HuH-7 (cell line): ENCODE measurements around the gene MYEOV.

ENCODE experiments used
- DNase-seq: peaks from one replicate; pipeline ENCODE4 v3.0.0; 2011; ENCODE audit warnings: low spot score

Gene MYEOV

DNA sequence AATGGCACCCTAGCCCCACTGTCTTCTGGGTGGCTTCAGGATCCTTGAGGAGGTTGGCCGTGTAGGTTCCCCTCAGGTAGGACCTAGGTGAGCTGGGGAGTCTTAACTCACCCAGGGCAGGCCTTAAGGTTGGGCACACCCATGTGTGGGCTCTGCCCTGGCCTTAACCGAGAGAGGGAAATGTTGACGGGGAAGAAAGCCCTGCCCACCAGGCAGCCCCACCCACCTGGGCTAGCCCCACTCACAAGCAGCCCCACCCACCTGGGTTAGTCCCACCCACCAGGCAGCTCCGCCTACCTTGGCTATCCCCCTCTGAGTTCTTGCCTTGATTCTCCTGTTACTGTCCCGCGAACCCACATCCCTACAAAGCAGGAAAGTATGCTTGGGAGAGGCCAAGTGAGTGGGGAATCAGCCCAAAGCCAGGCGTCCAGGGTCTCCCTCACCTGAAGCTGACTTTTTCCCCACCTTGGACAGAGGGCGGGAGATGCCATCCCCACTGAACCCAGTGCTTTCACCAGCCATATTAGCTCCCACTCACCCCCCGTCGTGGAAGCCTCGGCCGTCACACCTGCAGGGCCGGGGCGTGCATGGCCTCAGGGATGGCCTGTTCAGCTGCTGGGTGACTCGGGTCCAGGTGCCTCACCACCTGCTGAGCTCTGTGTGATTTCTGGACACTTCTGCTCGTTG is at the start of gene MYEOV:
MYEOV (plus strand) TSS at position 337 of the 687 bp plus-strand sequence. CDS start 1,200 bp downstream, outside the sequence.
- DNase-seq: peak; percentile 95

DNA sequence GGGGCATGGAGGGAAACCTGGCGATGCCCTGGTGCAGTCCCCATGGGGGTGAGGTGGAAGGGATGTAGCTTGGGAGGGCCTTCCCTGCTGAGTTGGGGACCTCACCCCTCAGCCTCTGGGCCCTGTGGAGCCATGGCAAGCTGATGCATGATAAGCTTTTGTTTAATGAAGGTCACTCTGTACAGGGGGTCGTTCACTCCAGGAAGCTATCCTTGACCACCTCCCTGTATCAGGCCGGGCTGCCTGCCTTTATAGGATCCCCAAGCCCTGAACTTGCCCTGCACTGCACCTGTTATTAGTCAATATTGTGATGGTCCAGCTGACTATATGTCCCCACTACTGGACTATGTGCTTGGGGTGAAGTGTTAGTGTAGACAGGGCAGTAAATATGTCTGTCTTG is 49.7 kb upstream of the MYEOV start:
- DNase-seq: no peak

DNA sequence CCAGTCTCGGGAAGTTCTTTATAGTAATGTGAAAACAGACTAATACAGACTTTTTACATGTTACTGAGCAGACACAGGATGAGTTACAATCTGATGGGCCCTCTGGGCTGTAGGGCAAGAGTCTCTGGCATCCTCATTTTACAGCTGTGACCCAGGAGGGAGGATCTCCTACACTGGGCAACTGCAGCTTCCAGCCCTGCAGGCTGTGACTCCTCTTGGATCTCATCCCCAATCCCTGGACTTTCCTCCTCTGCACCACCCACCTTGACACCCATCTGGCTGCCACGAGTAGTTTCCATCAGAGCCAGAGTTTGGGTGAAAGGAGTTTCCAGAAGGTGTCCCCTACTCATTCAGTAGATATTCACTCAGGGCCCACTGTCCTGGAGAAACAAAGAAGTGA is 48.9 kb upstream of the MYEOV start:
- no peak for DNase-seq

DNA sequence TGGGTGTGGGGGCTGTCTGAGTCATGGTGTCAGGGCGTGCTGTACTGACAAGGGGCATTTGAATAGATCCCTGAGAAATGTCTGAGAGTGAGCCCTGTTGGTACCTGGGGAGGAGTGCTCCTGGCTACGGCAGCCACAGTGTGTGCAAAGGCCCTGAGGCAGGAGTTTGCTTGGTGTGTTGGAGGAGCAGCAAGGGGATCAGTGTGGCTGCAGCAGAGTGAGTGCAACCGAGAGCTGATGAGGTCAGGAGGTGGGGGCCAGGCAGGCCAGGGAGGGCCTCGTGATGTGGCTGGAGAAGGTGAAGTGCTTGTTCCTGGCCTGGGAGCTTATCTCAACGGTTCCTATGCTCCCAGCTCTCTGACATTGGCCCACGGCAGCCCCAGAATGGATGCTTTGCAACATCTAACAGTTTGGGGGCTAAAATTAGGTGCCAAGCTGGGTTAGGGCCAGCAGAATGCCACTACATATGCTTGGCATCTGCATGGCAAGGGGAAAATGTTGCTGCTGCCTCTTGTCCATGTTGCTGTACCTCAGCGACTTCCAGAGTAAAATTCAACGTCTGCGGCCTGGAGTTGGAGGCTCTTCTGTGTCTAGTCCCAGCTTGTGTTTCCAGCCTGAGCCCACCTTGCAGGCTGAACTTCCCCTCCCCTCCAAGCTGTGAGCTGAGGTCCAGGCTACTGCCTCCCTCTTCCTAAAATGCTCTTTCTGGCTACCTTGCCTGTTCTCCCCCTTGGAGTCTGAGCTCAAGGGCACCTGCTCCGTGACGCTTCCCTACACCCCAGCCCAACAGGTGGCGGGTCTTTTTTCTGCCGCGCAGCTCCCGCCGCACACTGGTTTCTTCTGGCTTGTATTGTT is 48.2 kb upstream of the MYEOV start:
- no peak for DNase-seq

DNA sequence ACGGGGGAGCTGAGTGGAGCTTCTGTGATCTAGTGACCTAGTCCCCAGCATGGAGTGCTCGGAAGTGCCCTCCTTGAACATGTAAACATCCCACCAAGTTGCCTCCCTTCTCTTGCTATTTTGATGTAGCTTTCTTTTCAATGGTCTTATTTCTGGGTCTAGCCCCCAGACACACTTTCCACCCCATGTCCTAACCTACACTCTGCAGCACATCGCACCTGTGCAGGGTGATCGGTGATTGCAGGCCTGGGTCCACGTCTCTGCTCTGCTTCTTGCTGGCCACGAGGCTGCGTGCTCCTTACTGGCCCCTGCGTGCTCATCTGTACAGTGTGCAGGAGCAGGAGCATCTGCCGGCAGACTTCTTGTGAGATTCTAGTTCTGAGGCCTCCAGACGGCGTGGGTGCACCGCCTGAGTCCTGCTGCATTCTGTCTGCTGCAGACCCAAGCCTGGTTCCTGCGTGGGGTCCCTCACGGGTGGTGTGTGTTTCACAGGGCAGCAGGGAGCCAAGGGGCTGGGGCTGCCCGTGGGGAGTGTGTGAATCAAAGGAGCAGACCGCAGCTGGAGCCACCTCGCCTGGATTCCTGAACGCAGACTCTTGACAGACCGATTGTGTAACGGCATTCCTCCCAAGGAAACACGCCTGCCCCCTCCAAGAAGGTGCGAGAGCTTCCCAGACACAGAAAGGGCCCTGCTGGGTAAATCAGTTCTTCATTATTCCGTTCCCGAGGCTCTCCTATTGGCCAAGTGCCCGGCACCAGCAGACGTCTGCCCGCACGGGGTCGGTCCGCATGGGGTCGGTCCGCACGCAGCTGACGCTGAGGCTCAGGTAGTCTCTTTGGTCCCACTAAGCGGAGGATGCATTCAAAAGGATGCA is 44.4 kb upstream of the MYEOV start:
- DNase-seq: no peak

DNA sequence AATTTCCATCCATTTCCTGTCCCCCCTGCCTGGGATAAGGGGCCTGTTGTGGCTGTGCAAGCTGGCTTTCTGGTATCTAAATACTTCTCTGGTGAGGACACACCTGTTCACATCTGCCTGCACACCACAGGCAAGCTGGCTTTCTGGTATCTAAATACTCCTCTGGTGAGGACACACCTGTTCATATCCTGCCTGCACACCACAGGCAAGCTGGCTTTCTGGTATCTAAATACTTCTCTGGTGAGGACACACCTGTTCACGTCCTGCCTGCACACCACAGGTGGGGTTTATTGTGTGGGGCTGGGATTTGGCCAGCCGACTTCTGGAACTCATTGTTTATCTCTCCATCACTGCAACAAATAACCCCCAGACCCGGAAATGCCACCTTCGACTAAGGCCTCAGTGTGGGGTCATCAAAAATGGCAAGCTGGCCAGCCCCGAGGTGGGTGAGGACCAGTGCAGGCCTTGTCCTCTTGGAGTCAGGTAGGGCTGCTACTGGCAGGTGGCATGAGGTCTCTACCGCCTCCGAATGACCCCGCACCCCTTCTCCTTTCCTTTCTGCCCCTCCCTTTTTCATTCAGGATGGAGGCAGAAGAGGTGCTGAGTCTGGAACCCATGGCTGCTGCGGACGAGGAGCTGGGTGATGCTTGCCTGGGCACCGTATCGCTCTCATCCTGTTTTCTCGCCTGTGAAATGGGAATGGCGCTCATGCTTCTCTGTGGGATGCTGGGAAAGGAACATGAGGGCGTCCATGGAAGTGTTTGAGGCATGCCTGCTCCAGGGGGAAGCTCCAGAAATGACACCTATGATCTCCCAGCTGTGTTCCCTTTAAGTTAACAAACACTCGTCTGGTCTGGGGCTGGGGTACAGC is 43.5 kb upstream of the MYEOV start:
- no peak for DNase-seq

DNA sequence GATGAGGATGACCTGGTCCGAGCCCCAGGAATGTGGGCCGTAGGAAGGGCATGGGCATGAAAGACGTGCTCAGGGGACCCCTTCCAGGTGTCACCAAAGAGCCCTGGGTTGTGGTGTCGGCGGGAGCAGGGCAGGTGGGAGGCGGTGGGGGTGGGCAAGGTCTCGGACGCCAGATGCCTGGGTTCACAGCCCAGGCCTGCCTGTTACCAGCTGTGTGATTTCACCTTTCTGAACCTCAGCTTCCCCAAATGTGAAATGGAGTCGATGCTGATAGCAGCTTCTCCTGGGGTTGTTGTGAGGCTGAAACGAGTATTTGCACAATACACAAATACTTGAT is 42.9 kb upstream of the MYEOV start:
- DNase-seq: no peak

DNA sequence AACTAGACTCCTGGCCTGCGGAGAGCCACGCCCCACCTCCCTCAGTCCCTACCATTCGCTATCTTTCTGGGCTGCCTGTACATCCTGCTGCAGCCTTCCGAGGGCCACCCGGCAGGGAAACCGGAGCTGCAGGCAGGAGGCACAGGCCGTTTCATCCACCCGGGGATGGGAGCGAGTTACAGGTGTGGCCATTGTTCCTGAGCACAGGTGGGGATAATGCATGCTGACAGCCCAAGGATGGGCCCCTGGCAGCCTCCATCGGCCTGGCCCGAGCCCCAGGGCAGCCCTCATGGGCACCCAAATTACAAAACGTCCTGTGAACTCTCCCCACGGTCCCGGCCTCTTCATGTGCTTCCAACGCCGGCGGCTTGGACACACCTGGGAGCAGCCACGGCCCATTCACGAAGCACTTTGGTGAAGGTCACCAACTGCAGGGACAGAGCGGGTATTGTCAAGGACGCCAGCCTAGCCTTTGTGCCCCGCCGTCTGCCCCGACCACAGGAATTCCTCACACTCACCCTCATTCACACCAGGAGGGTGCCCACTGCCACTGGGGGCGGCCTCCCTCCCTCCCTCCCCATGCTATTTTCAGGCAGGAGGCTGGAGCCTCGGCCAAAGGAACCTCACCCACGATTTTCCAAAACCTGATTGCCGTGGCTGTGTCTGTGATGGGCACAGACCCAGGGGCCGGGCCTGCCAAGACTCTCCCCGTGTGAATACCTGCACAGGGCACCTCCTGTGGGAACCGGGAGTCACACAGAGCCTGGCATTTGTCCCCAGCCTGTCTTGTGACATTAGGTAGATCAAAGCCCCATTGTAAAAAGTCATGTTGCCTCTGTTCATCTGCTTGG is 42.1 kb upstream of the MYEOV start:
- no peak for DNase-seq

DNA sequence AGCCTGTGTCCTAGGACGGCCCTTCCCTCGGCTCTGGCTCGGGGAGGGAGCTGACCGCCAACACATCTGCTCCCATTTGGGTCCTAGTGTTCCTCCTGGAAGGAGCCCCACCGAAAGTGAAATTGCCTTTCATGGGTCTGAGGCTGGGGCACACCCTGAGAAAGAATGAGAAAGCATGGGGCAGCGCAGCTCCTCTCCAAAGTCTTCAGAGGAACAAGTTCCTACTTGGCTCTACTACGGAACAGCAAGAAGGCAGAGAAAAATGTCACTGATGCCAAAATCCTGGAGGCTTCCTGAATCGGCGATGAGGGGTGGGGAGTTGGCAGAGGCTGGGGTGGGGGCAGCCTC is 41.5 kb upstream of the MYEOV start:
- DNase-seq: no peak

DNA sequence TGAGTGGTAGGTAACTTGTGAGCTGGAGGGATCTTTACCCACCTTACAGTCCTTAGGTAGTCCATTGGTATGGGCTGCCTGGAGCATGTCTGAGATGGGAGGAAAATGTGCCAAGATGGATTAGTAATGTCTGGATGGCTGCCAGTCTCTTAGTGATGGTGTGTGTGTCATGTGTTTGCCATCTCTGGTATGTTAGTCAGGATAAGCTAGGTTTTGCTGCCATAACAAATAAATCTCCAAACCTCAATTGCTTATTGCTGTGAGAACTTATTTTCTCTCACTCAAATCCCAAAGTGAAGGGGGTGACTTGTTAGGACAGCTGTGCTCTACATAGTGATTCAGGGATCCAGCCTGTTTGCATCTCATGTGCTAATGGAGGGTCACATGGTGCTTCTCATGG is 40.9 kb upstream of the MYEOV start:
- no peak for DNase-seq

DNA sequence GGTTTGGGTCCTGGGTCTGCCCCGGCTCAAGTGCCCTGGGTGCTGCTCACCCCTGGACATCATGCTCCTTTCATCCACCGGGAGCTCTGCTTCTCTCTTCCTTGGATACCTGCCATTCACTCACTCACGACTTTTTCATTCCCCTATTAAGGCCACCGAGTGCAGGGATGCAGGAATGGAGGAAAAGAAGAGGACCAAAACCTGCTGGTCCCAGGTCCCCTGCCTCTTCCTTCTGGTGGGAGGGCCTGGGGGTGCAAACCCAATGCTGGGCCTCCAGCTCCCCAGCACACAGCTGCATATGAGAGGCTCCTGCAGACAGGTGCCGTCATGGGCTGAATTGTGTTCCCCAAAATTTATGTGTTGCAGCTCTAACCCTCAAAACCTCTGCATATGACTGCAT is 36.8 kb upstream of the MYEOV start:
- DNase-seq: no peak

DNA sequence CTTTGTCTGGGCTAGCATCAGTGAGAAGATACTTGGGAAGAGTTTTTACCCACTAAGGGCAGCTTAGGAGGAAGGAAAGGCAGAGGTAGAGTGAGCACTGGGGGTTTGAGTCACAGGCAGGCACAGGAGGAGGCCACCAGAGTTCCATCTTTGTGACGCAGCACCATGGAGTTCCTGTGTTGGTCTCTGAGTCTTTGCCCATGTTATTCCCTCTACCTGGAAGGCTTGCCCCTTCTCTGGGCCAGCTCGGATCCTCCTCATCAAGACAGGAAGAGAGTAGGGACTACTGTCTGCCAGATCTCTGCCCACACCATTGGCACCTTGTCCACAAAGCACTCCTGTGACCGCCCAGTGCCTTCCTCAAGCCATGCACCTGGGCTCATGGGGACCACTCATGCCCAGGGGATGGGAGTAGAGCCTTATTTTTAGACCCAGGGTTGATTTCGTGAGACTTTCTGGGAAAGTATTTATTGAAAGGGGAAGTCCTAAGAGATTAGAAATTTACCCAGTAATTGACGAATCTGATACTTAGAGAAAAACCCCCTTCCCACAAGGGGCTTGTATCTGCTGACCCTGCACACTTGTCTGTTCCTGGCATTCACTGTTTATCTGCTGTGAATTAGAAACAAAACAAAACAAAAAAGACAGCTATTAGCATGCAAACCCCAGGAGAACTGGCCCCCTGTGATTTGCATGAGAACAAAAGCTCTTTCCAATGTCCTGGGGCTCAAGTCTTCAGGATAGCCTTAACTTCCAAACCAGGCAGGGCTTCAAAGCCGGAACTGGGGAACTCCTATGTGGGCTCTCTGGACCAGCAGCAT is 35.9 kb upstream of the MYEOV start:
- no peak for DNase-seq

DNA sequence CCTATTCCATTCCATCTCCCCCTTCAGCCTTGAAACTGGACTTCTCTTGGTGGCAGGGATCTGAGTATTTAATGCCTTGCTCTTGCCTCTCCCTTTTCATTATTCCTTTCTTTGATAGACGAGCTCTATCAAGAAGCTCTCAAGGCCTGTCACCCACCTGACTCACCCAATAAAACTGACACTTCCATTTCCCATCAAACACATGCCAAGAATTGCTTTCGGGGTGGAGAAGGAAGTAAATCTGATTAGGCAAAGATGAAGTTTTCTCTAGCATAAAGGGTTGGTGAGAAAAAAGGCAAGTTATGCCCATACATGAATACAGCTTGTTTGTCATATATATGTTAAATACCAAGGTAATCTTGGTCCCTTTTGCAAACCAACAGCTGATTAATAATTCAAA is 34.9 kb upstream of the MYEOV start:
- no peak for DNase-seq

DNA sequence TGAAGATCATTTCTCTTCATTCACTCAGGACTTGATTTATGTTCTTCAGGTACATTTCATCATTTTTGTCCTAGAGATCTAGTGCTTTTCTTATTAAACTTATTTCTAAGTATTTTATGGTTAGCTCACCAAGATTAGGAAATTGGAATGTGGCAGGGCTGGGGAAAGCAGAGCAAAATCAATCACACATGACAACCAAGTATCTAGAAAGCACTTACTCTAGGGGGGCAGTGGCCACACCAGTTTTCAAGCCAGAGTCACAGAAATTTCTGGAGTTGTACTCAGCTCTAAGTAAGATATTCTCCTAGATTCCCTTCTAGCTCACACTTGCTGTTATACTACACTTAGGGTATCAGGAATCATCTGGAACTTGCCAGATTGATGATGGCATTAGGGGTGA is 33.3 kb upstream of the MYEOV start:
- no peak for DNase-seq

DNA sequence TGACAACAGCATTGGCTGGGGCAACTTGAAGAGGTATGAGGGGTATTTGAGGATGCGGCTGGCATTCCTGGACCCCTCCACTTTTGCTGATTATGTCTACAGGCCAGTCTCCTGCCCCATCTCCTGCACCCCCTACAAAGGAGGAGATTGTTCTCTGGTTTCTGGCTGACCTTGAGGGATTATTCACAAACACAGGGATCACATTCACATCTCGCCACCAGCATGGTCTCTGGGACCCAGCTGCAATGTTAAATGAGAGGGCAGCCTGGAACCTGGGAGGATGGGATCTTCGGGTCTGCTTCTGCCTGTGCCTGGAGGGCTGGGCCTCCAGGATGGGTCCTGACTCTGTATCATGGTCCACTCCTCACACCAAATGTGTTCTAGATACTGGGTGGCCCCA is 32.8 kb upstream of the MYEOV start:
- no peak for DNase-seq

DNA sequence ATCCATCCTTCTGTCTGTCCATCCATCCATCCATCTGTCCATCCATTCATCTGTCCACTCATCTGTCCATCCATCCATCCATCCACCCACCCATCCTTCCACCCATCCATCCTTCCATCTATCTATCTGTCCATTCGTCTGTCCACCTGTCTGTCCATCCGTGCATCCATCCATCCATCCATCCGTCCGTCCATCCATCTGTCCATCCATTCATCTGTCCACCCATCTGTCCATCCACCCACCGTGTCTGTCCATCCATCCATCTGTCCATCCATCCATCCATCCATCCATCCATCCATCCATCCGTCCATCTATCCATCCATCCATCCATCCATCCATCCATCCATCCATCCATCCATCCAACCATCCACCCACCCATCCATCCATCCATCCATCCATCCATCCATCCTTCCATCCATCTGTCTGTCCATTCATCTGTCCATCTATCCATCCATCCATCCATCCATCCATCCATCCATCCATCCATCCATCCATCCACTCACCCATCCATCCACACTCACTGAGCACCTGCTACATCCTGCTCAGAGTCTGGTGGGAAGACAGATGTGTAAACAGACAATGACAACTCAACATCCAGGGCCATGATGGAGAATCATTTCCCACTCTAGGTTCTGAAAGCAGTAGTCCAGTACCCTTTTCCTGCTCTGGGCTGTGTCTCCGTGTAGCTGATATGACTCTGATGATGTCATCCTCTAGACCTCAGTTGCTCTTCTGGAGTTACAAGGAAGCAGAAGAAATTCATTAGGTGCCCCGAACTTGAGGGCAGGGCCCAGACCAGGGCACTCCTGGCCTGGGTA is 30.8 kb upstream of the MYEOV start:
- no peak for DNase-seq

DNA sequence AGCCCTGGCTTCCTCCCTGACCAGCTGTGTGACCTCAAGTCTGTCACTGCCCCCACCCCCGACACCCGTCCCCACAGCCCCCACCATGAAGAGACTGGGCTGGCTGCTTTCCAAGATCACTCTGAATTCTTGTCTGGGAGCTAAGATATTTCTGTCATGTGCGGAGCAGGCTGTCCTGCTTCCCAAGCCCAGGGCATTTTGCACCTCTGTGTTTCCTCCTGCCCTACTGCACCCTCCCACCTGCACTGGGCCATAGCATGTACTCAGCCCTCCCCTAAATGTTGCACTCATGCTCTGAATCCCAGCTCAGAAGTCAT is 30.3 kb upstream of the MYEOV start:
- no peak for DNase-seq

DNA sequence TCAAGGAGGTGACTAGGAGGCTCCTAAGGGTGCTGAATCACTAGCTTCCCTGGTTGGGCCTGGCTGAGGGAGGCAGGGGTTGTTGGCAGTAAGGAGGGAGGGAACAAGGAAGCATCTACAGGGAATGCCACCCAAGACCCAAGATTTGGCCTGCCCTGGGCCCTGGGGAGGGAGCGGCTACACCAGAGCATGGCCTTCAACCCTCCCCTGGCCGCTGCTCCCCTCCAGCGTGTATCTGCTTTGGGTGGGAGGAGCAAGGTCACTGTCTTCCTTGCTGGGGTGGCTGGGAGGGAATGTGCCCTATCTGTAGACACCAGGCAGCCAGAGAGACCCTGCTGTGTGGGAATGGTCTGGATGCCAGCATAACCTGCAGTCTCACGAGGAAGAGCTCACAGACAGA is 29.5 kb upstream of the MYEOV start:
- DNase-seq: no peak

DNA sequence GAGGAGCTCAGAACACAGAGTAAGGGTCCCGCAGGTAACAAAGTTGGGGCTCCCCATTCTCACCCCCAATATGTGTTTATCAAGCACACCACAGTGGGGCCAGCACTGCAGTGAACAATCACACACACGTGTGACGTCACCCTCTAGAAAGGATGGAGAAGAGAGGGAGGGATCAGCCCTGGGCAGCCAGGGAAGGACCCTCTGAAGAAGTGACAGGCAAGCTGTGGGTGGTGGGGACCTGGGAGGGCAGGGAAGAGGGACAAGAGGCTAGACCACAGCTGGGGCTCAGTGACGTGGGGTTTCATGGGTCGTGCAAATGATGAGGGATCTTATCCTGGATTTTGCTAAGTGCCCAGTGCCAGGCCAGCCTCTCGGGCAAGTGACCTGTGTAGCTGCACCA is 28.7 kb upstream of the MYEOV start:
- no peak for DNase-seq
